Glomerular visceral epithelial cell (primary cell): ENCODE measurements around the gene TUBGCP5.
"Not testable (repeated sequence)": the region's sequence is repeated elsewhere in the genome, so short reads cannot be mapped to it uniquely, and the experiment has no call there.

Experiments
- DNase-seq: peaks from one replicate; pipeline ENCODE4 v3.0.0-alpha.2; 2016; ENCODE audit errors: extremely low spot score

The TUBGCP5 gene

GRCh38 chr15:23039143-23039916 lies at the start of gene TUBGCP5:
Gene TUBGCP5, minus strand, starts transcription at chr15:23039569. Its CDS starts 26 bp downstream, at chr15:23039543.
- DNase-seq: peak; percentile 98

GRCh38 chr15:23083115-23083514 lies 43.7 kb upstream of the TUBGCP5 start:
- no peak for DNase-seq

GRCh38 chr15:23081996-23082737 lies 42.8 kb upstream of the TUBGCP5 start:
- not testable (repeated sequence) for DNase-seq

DNA sequence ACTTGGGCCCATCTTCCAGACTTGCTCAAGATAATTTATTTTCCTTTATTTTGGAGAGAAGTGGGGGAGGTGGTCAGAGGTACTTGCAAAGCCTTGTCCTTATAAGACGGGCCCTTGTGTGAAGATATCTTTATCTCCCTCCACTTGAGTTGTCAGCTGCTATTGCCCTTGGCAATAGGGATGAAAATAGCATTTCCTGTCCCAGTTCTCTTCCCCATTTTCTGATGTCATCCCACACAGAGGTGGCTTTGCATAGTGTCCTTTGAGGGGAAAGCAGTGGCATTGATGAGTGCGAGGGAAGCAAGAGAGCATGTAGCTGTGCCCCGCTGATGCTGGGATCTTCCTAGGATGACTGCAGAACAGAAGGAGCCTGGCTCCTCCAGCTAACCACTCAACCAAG lies 41.9 kb upstream of the TUBGCP5 start:
- no peak for DNase-seq

- no peak for DNase-seq
Observed at GRCh38 chr15:23079766-23080165, 40.4 kb upstream of the TUBGCP5 start.

GRCh38 chr15:23075927-23076326 lies 36.6 kb upstream of the TUBGCP5 start:
- DNase-seq: no peak

DNA sequence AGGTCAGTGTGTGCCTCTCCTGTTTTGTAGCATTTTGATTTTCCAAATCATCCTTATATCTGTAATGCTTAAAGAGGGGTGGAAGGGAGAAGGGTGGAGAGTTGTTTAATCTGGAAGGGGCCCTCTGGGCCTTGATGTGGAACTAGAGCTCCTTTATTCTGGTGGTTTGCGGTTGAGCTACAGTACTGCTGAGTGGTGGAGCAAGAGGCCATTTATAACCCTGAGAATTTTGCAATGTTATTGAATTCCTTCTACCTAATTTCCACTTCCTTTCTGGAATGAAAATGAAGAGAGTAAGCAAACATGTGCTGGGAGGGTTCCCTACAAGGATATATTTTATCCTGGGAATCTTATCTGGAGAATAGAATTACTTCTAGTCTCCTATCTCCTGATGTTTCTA lies 35.3 kb upstream of the TUBGCP5 start:
- DNase-seq: no peak

- no peak for DNase-seq
Observed at GRCh38 chr15:23073890-23074646, 34.7 kb upstream of the TUBGCP5 start.

DNA sequence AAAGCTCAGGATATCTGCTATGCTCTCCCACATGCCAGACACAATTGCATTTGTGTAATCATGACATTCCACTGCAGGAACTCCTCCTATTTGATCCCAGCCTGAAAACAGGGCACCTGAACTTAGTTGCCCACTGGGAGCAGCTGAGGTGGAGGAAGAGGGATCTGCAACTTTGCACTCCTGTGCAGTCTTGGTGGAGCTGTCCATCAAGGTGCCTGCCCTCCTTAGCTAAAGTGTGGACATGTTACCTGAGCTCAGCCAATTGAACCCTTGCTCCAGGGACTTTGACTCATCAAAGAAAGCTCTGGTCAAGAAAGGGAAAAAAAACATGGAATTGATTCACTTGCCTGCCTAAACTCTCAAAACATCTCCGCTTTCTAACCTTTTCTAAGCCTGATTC lies 33.3 kb upstream of the TUBGCP5 start:
- no peak for DNase-seq

DNA sequence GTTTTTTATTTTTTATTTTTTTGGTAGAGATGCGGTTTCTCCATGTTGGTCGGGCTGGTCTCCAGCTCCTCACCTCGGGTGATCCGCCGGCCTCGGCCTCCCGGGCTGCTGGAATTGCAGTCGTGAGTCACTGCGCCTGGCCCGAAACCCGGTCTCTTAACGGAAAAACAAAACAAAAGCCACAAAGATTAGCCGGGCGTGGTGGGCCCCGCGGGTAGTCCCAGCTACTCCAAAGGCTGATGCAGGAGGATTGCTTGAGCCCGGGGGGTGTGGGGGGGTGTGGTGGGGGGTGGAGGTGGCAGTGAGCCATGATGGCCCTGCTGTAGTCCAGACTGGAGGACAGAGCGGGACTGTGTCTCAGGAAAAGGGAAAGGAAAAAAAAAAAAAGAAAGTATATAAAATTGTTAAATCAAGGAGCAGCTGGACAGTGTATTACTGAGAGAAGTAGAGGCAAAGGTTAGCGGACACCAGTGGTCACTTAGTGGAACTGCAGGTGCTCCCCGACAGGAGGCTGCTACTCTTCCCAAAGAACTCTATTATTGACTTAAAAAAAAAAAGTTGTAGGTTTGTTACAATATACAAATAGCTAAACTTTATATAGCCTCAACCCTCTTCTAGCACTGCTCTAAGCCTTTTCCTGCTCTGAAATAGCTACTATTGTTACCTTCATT lies 30.3 kb upstream of the TUBGCP5 start:
- no peak for DNase-seq

- DNase-seq: no peak
Observed at GRCh38 chr15:23067416-23067815, 28.0 kb upstream of the TUBGCP5 start.

- DNase-seq: no peak
Observed at GRCh38 chr15:23065836-23066235, 26.5 kb upstream of the TUBGCP5 start.

- DNase-seq: no peak
Observed at GRCh38 chr15:23064156-23064555, 24.8 kb upstream of the TUBGCP5 start.

DNA sequence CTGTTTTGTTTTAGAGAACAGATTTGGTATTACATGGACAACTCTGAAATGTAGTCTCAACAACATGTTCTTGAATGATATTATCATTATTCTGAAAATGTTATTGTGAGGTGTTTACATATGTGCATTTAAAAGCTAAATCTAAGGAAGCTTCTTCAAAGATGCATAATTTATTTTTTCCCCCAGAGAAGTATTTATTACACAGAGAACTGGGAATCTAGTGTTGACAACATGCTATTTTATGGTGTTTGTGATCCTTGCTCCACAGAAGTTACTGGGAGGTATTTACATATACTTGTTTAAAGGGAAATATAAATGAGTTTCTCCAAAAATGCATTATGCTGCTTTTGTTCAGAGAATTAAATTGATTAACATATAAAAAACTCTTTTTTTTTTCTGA lies 18.3 kb upstream of the TUBGCP5 start:
- no peak for DNase-seq

DNA sequence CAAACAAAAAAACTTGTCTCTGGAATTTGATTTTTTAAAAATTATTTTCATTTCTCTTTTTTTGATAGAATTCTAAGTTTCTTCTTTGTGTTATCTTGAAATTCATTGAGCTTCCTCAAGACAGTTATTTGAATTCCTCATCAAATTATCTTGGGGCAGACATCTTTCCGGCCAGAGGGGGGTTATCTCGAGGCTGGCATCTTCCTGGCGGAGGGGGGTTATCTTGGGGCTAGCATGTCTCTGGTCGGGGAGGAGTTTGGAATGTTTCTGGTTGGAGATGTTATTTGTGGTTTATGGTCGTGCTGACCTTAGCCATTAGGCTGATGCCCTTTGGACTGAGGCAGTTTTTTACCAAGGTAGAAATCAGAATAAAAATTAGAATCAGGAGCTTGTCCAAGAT lies 15.9 kb upstream of the TUBGCP5 start:
- no peak for DNase-seq

- no peak for DNase-seq
Observed at GRCh38 chr15:23052522-23052921, 13.2 kb upstream of the TUBGCP5 start.

DNA sequence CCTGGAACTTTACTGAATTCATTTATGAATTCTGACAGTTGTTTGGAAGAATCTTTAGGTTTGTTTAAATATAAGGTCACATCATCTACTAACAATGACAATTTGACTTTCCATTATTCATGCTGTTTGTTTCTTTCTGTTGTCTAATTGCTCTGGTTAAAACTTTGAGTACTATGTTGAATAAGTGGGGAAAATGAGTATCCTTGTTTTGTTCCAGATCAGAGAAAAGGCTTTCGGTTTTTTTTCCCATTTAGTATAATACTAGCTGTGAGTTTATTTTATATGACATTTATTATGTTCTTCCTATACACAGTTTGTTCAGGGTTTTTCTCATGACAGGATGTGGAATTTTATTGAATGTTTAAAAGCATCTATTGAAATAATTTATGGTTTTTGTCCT lies 11.3 kb upstream of the TUBGCP5 start:
- DNase-seq: no peak

- no peak for DNase-seq
Observed at GRCh38 chr15:23049984-23050628, 10.7 kb upstream of the TUBGCP5 start.

DNA sequence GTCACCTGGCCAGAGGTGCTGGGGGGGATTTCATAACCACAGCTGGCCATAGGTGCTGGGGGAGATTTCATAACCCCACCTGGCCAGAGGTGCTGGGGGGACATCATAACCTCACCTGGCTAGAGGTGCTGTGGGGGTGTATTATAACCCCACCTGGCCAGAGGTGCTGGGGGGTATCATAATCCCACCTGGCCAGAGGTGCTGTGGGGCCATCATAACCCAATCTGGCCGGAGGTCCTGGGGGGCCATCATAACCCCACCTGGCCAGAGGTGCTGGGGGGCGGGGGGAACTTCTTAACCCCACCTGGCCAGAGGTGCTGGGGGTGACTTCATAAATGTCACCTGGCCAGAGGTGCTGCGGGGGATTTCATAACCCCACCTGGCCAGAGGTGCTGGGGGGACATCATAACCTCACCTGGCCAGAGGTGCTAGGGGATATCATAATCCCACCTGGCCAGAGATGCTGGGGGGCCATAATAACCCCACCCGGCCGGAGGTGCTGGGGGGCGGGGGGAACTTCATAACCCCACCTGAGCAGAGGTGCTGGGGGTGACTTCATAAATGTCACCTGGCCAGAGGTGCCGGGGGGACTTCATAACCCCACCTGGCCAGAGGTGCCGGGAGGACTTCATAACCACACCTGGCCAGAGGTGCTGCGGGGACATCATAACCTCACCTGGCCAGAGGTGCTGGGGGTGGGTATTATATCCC lies 9.4 kb upstream of the TUBGCP5 start:
- not testable (repeated sequence) for DNase-seq

DNA sequence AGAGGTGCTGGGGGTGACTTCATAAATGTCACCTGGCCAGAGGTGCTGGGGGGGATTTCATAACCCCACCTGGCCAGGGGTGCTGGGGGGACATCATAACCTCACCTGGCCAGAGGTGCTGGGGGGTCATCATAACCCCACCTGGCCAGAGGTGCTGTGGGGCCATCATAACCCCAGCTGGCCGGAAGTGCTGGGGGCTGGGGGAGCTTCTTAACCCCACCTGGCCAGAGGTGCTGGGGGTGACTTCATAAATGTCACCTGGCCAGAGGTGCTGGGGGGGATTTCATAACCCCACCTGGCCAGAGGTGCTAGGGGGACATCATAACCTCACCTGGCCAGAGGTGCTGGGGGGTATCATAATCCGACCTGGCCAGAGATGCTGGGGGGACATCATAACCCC lies 4.6 kb upstream of the TUBGCP5 start:
- DNase-seq: not testable (repeated sequence)

DNA sequence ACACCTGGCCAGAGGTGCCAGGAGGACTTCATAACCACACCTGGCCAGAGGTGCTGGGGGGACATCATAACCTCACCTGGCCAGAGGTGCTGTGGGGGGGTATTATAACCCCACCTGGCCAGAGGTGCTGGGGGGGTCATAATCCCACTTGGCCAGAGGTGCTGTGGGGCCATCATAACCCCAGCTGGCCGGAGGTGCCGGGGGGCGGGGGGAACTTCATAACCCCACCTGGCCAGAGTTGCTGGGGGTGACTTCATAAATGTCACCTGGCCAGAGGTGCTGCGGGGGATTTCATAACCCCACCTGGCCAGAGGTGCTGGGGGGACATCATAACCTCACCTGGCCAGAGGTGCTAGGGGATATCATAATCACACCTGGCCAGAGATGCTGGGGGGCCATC lies 4.2 kb upstream of the TUBGCP5 start:
- DNase-seq: not testable (repeated sequence)
